ENCODE results near the gene SLC25A1. TPM values are rescaled to one million over a fixed set of nuclear protein-coding genes. Genes with fewer than 3 reads are reported as not detected.

SLC25A1 gene
- total RNA-seq, 1 donor from 2014 or later: 97.9 TPM

DNA sequence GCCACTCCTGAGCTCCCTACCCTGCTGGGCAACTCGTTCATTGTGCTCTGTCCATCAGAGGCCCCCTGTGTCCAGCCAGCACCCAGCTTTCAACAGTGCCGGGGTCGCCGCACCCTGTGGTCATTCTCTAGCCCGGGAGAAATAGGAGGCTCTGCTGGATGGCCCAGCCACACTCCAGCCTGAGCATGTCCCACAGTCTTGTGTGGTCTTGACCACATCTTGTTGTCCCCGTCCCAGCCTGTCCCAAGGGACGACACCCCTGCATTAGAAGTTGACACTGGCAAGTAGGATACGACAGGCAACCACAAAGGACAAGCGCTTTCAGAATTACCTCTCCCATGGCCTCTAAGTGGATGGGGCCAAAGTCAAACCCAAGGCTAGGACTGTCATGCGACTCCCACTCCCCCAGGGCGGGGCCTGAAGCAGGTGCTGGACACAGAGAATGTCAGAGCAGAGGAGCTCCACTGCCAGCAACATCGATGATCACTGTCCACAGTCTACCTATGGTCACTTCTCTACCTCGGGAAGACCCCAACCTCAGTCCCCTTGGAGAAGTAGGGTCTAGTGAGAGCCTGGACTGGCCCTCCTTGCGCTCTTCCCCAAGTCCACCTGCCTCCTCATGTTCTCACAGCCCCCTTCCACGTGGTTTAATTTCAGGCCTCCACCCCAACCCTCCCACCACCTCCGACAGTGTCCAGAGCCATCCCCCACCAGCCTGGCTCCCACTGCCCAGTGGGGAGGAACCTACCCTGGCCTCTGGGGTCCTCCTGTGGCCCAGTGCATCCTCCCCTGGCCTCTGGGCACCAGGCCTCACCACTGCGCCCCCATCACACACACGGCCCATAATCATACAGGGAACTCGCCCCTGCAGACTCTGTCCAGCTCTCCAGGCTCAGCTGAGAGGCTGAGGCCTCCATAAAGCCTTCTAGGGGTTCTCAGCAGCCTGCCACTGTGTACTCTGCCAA lies 51.9 kb downstream of the SLC25A1 start:
- H3K4me1 Mint-ChIP-seq (ENCODE audit: low read depth, unreplicated experiment): no peaks in the 10 kb centered on the region
- TF ChIP-seq, protein P1, sequence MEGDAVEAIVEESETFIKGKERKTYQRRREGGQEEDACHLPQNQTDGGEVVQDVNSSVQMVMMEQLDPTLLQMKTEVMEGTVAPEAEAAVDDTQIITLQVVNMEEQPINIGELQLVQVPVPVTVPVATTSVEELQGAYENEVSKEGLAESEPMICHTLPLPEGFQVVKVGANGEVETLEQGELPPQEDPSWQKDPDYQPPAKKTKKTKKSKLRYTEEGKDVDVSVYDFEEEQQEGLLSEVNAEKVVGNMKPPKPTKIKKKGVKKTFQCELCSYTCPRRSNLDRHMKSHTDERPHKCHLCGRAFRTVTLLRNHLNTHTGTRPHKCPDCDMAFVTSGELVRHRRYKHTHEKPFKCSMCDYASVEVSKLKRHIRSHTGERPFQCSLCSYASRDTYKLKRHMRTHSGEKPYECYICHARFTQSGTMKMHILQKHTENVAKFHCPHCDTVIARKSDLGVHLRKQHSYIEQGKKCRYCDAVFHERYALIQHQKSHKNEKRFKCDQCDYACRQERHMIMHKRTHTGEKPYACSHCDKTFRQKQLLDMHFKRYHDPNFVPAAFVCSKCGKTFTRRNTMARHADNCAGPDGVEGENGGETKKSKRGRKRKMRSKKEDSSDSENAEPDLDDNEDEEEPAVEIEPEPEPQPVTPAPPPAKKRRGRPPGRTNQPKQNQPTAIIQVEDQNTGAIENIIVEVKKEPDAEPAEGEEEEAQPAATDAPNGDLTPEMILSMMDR (IDR thresholded peaks at IDR 0.05; ENCODE audit: insufficient read depth, low read depth, low read length): no peak
- no peak for TF ChIP-seq EZH2 (IDR thresholded peaks at IDR 0.05; ENCODE audit: insufficient read depth, low read length)
- H3K27me3 Mint-ChIP-seq (ENCODE audit: low read depth, unreplicated experiment): peaks cover 30% of the 10 kb centered on the region
- Histone ChIP-seq H2AFZ (ENCODE audit: low read depth, low read length) (no peak overlapping the region), H4K20me1 (ENCODE audit: insufficient read depth, low read length) (peaks cover 5% of the 10 kb centered on the region), H3K4me2 (ENCODE audit: low read length) (no peak overlapping the region), H3K9me3 (ENCODE audit: insufficient read depth, low read depth, low read length) (no peaks in the 10 kb centered on the region), H3K4me3 (ENCODE audit: insufficient read depth, low read depth, low read length) (no peak overlapping the region), H3K36me3 (ENCODE audit: insufficient read depth, low read length) (no peaks in the 10 kb centered on the region), H3K9ac (ENCODE audit: low read length) (no peak overlapping the region), H3K27ac (ENCODE audit: low read depth, low read length) (no peak overlapping the region), H3K79me2 (ENCODE audit: insufficient read depth, low read length) (peaks cover 2% of the 10 kb centered on the region), H3K27me3 (ENCODE audit: insufficient read depth, low read length) (no peaks in the 10 kb centered on the region), H3K4me1 (ENCODE audit: insufficient read depth, low read length) (no peaks in the 10 kb centered on the region)
- FAIRE-seq (no peak), DNase-seq (ENCODE audit: low read depth) (no peak)
- peaks cover 10% of the 10 kb centered on the region for H3K36me3 Mint-ChIP-seq (ENCODE audit: low read depth, unreplicated experiment)
- H3K9me3 Mint-ChIP-seq (ENCODE audit: unreplicated experiment): no peaks in the 10 kb centered on the region
- no peak overlapping the region for H3K4me3 Mint-ChIP-seq (ENCODE audit: unreplicated experiment)
- H3K27ac Mint-ChIP-seq (ENCODE audit: unreplicated experiment): no peak overlapping the region

Other genes starting within 250 kb of the SLC25A1 start
- 1.2 and 1.4 TPM in 2 replicates for gene PRODH, start 242.4 kb downstream of the SLC25A1 start, total RNA-seq
- gene DGCR2, start 56.3 kb downstream of the SLC25A1 start, total RNA-seq: 48.4 and 49.4 TPM in 2 replicates
- not detected in 2 replicates for gene TSSK2, start 47.4 kb downstream of the SLC25A1 start, total RNA-seq
- 16.0 and 16.1 TPM in 2 replicates for gene ESS2, start 34.1 kb downstream of the SLC25A1 start, total RNA-seq
- not detected in 2 replicates for gene GSC2, start 28.4 kb downstream of the SLC25A1 start, total RNA-seq
- gene CLTCL1, start 113.0 kb upstream of the SLC25A1 start, total RNA-seq: 54.4 and 65.3 TPM in 2 replicates